GM11168 (cell line): ENCODE data around the gene UNK.
"Not testable (repeated sequence)": the region's sequence is repeated elsewhere in the genome, so short reads cannot be mapped to it uniquely, and the experiment has no call there.

Experiments used
- in situ Hi-C: fragments of 300-500 bp; cut with MboI; formaldehyde crosslinking; loops from one replicate; pipeline ENCODE4 v1.12.0; 2022; ENCODE audit warnings: low sequenced_read_pairs; ENCODE audit not compliant: unreplicated experiment

Gene UNK

DNA sequence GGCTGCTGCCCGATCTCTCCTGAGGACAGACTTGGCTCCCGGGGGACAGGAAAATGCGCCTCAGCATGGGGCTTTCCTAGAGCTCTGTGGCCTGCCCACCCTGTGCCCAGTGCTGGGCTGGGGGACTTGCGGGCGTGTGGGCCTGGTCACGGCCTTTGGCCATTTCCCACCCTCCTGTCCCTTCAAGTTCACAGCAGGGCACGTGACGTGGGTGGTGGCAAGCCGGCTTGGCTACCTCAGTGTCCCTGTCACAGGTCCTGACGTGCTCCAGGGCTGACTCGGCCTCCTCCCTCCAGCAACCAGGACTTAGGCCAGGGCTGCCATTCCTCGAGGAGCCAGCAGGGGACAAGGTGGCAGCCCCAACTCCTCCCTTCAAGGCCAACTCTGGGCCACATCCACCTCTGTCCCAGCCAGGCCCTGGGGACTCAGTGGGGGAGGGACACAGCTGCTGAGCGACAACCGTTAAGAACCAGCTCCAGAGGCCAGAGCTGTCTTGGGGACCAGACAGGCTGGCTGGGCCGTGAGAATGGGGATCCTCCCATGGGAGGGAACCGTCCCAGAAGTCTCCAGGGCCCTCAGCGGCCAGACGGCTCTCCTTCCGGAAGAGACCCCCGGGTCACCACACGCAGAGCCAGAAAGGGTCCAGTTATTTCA, 60.6 kb downstream of the UNK start:
- in situ Hi-C loops: no loop called here

DNA sequence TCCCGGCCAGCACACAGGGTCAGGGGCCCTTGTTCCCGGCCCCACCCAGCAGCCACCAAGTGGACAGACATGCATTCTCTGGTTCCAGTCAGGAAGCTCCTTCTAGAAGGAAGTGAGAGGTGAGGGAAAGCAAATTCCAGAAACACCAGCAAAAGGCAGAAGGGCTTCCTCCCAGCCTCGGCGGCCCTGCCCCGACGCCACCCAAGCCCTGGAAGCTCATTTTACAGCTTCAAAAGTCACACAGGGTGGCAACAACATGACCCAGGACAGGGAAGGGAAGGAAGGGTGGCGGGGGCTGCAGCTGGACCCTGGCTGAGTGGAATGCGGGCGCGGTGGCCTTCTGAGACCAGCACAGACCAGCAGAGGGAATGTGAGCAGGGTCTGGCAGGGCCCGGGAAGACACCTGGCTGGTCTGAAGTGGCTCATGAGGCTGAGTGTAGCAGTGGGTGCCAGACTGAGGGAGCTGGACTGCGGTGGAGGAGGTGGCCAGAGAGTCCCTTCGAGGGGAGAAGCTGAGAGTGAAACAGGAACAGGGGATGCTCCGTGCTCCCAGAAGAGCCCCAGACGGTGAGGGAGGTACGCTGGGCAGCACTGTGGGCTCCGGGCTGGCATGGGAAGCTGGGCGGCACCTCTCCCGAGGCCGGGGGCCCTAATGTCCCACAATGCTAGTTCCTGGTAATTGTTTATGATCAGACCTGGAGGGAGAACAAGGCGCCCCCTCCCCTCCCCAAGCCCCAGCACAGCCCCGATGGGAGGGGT, 61.5 kb downstream of the UNK start:
- in situ Hi-C loops: no loop called here

DNA sequence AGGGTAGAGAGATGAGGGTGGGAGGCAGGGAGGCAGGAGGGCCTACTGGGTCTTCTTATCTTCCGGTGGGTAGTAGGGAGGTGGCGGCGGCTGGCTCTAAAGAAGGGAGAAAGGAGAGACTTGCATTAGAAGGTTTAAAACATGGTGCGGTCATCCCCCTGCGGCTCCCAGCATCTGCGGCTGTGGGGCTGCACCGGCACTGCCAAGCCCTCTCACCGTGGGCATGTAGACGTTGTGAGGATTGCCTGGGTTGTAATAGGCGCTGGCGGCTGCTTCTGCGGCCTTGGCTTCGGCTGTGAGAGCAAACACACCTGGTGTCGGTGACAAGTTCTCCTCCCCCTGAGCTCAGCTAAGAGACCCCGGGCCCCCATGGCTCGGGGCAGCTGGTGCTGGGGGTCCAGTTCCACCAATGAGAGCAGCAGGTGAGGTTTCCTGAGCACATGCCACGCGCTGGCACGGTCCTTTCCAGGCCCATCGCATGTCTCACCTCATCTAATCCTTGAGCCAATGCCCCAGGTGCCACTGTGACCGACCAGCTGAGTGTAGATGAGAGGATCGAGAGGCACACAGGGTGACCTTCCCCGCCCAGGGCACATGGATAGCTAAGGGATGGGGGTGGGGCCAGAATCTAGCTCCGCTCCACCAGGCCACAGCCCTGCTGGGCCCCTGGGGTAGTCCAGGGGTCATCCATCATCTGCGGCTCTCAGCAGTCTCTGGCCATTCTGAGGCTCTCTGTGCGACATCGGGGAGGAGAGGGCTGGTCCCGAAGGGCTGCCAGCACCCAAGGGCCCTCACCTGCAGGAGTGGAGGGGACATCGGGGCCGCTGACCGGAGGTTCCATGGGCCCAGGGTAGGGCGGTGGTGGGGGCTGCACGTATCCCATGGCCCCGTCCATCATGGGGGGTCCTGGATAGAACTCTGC, 62.3 kb downstream of the UNK start:
- in situ Hi-C loops: no loop called here

DNA sequence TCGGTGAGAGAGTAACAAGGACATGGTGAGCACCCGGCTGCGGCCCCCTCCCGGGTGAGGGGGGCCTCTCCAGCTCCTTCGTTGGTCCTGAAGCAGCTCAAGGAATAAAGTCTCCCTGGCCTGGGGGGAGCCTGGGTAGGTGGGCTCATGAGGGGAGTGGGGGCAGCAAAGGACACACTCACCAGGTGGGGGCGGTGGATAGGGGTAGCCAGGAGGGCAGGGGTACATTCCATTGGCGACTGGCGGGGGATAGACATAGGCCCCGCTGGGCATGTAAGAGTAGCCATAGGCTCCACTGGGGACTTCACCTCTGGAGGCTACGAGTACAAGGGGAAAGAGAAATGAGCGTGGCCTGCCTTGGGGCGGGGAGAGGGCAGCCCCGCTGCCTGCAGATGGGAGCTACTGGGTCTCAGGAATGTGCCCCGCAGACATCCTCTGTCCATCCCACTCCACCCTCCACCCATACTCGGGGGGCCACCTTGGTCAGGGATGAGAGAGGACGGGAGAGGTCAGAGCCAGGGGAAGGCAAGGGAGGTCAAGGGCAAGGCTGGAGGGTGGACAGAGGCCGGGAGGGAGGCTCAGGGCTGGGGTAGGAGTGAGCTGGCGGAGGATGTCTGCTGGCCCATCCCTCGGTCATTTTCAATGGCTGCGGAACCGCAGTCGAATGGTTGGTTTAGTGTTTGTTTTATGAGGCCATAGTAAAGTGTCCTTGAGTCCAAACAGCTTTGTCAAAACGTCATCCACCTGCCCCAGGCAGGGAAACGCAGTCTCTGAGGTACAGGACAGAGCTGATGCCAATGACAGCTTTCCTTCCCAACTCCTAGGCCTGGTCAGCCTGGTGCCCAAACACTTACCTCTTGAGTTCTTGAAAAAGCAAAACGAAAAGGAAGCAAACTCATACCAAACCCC, 63.3 kb downstream of the UNK start:
- in situ Hi-C loops: no loop called here

DNA sequence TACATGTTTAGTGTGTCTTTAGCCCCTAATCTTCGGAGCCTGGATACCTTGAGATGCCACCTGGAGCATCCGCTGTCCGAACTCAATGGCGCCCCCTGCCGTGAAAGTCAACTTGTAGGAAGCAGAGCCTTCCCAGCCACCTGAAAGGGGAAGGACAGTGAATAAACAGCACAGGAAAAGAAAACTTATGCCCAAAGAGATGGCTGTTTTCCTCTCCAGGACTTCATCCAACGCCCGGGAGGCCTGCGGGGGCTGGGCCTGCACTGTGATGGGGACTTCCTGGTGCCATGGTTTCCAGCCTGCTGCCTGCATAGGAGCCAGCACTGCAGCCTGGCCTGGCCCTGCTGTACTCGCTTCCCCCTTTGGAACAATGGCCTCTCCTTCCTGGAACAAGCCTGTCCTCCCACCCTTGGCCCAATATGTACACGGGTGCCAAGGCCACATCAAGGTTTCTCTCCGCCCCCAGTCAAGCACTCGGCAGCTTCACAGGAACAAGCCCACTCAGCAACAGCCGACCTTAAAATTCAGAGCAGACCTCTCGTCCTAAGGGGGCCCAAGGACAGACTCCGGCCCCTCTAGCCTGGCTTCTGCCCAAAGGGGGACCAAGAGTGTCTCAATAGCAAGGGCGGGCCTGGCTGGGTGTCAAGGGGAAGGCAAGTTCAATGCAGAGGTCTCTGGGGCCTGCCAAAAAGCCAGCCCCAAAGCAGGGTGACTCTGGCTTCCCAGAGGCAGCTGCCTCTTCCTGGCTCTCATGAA, 64.1 kb downstream of the UNK start:
- in situ Hi-C loops: no loop called here

DNA sequence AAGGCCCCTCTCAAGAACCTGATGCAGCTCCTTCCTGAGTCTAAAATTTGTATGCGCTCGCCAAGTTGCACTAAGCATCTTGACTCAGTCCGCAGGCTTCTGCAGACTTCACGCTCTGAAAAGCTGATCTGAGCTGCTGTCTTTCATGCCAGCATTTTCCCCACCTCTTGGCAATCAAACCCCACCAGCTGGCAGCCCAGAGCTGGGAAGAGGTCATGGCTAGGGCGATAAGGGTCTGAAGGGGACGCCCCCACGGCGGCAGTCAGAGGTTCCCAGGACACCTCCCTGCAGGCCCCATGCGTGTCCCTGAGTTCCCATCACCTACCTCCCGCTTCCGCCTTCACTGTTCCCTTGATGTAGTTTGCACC, 64.7 kb downstream of the UNK start:
- in situ Hi-C loops: no loop called here

DNA sequence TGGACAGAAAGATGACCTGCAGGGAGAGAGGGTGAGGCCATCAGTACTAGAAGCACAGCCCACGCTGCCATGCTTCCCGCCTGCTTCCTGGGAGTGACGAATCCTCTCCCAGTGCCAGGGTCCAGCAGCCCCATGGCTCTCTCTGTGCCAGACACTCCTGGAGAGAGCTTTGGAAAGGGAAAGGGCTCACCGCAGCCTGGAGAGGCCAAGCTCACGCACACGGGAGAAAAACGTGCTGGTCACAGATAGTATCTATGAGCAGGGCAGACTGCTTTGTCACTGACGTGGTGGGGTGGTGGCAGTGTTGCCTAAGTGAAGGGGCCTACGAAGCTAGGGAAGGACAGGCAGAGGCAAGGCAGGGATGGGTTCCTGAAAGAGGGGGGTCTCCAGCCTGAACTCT, 65.1 kb downstream of the UNK start:
- in situ Hi-C loops: no loop called here

DNA sequence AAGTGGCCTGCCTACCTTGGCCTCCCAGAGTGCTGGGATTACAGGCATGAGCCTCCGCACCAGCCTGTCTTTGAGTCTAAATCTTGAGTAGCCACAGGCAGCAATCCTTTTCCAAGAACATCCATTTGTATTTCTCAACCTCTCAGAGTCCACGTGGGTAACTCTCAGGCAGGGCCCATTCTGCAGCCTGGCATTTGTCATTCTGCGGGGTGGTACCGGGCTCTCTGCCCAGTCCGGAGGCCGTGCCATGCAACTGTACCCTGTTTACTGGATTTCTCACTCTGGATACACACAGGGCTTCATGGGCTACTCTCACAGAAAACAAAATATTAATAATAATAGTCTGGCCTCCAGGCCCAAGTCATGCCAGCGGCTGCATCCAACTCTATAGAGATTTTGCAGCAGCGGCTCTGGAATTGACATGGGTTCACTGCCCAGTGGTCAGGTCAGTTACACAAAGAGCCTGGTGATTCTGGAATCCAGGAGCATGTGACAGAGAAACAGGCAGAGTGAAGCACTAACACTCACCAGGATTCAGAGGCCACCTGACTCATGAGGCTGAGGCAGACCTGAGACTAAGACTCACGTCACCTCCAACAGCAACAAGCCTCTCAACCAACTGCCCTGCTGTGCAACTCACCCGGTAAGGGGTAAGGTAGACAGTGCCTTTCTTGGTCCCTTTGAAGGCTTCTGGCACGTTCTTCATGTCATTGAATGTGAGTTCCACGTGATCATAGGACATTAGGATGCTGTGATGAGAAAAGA, 66.5 kb downstream of the UNK start:
- in situ Hi-C loops: no loop called here

DNA sequence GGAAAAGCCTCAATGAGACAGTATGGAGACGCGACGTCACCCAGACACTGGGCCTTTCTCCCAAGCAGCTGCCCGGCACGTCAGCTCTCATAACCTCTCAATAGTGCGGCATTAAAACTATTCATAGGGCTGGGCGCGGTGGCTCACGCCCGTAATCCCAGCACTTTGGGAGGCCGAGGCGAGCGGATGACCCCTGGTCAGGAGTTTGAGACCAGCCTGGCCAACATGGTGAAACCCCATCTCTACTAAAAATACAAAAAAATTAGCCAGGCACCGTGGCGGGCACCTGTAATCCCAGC, 67.0 kb downstream of the UNK start:
- in situ Hi-C loops: not testable (repeated sequence)

DNA sequence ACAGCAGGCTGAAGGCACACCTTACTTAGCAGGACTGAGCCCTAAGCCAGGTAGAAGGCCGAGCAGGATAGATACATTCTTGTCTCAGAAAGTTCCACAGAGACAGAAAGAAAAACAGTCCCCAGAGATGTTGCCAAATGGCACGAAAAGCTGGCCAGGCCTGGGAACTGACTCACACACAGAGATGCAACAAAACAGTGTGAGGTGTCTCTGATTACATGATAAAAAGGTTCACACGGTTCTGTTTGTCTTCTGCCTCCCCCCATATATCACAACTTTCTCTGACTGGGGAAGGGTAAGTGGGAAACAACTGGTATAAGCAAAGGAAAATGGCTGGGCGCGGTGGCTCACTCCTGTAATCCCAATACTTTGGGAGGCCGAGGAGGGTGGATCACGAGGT, 68.8 kb downstream of the UNK start:
- in situ Hi-C loops: no loop called here

DNA sequence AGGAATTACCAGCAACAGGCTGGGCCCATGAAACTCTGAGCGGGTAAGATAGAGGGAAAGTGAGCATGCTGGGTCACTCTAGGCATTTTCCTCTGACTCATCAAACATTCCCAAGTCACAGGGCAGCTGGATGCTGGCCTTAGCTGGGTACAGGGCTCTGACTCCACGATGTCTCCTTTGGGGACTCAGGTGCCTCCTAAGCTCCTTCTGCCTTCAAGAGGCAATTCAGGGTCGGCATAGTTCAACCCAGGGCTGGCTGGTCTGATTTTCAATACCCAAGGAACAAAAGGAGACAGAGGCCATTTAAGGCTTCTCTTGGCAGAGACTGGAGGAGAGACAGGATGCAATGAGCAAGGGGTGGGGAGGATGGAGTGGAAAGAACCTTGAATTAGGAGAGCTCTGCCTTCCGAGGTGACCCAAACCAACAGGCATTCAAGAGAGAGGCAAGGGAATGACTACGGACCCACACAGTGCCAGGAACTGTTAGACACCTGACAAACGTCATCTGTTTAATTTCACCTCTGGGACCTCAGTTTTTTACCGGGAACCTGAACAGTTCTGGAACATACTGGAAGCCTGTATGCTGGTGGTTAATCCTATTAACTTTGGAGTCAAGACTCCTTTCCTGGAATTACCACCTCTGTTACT, 69.6 kb downstream of the UNK start:
- in situ Hi-C loops: no loop called here

DNA sequence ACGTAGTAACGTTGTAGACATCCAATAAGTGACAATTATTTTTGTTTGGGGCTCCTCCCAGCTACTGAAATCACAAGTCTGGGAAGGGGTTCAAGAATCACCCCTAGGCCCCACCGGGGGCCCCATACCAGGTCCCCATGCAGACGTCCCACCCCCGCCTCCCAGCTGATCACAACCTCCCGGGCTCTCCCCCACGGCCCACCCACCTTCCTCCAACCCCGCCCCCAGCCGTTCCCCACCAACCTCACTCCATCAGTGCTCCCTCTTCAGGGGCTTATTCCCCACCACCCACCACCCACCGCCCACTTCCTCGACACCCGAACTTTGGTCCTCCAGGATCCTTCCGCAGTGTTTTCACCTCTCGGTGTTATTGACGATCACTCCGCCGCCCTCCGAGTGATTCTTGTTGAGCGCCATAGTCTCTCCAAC, 70.3 kb downstream of the UNK start:
- in situ Hi-C loops: no loop called here

DNA sequence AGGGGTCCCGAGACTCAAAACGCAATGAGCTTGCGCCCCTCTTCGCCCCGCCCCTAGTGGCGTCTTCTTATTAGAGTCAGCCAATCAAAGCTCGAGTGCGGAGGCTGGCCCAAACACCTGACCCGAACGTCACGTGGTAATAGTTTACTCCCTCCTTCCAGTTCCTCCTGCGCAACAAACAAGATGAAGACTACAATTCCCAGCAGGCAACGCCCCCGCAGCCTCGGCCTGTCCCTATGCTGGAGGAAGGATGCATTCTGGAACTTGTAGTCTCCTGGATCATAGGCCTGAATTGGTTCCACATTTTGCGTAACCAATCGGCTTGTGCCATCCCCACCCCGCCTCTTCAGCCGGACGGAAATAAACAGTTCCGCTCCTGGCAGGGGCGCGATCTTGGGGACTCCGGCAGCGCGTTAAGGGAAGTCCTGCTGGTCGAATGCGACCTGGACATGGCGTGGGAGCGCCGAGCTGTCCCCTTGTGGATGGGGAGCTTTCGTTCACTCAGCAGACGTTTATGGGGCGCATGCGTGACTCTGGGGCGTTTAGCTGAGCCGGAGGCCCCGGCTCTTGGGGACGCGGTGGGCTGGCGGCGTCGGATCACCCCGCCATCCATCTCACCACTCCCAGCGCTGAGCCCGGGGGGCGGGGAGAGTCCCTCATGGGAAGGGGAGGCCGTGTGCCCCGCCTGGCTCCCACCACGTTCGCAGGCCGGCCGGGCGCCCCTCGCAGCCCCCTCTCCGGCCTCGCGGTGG, 70.9 kb downstream of the UNK start, which contains the start of gene WBP2:
WBP2 (minus strand) TSS at position 26 of the 752 bp plus-strand sequence. CDS start 38 bp downstream, outside the sequence.
- in situ Hi-C loops: no loop called here

DNA sequence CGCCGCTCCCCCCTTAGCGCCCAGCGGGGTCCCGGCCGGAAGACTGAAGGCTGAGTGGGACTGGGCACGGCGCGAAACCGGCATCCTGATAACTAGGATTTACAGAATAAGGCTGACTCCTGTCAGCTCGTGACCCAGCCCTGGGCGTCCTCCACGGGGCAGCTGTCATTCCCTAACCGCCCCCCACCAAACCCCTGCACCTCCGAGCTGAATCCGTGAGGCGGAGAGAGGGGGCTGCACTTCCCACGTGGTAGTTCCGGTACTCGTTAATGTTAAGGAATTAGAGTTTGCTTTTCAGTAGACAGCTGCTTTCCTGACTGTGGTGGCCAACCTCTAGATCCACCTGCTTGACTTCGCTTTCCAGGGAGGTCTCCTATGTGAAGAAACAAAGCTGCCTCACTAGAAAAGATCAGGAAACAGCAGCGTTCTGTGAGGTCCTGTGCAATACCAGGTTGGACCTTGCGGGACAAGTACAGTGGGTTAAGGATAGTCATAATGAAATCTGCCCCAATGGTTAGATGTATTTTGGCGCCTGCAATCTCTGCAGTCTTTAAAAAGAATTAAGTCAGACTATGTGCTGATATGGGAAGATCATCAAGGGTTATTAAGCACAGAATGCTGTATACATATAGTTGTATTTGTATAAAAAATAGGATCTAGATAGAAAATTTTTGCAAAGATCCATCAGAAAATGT, 71.6 kb downstream of the UNK start:
- in situ Hi-C loops: no loop called here

DNA sequence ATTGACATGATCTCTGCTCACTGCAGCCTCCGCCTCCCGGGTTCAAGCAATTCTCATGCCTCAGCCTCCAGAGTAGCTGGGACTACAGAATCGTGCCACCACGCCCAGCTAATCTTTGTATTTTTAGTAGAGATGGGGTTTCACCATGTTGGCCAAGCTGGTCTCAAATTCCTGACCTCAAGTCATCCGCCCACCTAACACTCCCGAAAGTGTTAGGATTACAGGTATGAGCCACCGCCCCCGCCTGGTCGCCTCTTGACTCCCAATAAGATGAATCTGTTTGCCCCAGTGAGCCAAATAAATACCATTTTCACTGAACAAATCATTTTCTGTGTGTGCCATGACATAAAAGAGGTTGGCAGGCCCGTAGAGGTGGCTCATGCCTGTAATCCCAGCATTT, 74.8 kb downstream of the UNK start:
- in situ Hi-C loops: not testable (repeated sequence)

DNA sequence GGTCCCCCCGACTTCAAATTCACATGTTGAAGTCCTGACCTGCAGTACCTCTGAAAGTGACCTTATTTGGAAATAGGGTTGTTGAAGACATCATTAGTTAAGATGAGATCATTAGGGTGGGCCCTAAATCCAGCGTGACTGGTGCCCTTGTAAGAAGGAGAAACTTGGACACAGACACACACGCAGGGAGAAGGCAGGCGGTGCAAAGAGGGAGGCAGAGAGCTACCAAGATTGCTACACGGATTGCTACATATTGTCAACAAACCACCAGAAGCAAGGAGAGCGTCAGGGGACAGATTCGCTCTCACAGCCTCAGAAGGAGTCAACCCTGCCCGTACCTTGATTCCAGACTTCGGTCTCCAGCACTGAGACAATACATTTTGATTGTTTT, 77.3 kb downstream of the UNK start:
- in situ Hi-C loops: no loop called here

DNA sequence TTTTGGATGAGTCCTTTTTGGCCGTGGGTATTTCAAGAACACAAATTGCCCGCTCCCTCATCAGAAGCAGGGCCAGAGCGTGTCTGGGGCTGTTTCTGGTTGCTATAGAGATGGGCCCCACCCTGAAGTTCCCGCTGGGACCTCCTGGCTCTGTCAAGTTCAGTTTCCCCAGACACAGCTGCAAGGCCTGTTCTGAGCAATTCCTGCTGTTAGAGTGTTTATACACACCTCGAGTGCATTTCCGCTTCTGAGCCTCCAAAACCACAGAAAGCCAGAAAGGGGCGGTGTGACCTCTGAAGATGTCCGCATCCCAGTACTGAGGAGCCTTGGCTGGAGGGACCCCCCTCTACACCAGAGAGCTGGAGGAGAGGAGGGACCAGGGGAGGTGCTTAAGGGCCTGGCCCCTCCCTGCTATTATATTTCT, 79.9 kb downstream of the UNK start:
- in situ Hi-C loops: no loop called here
